Stomach smooth muscle (tissue), 2 donors: ENCODE results near the gene MXRA7.
A peak's percentile ranks its signal among the peaks of the same experiment; 100 is the strongest.
"Not testable (repeated sequence)": the region's sequence is repeated elsewhere in the genome, so short reads cannot be mapped to it uniquely, and the experiment has no call there.

Experiments
- H3K27ac ChIP-seq: one replicate; pipeline ENCODE4 v1.7.0; 2013; ENCODE audit warnings: mild to moderate bottlenecking, low read length, inconsistent platforms
- H3K27me3 ChIP-seq, 2 donors: one replicate each; pipeline ENCODE4 v1.7.0; 2013; ENCODE audit warnings: low read length in 2 of 2; ENCODE audit not compliant: insufficient read depth in 2 of 2, control insufficient read depth in 1 of 2
- H3K36me3 ChIP-seq, 2 donors: one replicate each; pipeline ENCODE4 v1.7.0; 2013; ENCODE audit warnings: low read length in 2 of 2; ENCODE audit not compliant: control insufficient read depth in 2 of 2, insufficient read depth in 2 of 2
- H3K4me1 ChIP-seq: one replicate; pipeline ENCODE4 v1.7.0; 2013; ENCODE audit warnings: low read length; ENCODE audit not compliant: control insufficient read depth, insufficient read depth
- H3K4me3 ChIP-seq, 2 donors: one replicate each; pipeline ENCODE4 v1.7.0; 2013; ENCODE audit warnings: low read length in 2 of 2
- H3K9ac ChIP-seq, 2 donors: one replicate each; pipeline ENCODE4 v1.7.0; 2013; ENCODE audit warnings: low read length in 2 of 2, mild to moderate bottlenecking in 1 of 2
- H3K9me3 ChIP-seq, 2 donors: one replicate each; pipeline ENCODE4 v1.7.0; 2013; ENCODE audit warnings: low read length in 2 of 2; ENCODE audit not compliant: control insufficient read depth in 2 of 2
- donor health status: healthy.
- donor health status: Pancreatic carcinoma.

The MXRA7 gene

DNA sequence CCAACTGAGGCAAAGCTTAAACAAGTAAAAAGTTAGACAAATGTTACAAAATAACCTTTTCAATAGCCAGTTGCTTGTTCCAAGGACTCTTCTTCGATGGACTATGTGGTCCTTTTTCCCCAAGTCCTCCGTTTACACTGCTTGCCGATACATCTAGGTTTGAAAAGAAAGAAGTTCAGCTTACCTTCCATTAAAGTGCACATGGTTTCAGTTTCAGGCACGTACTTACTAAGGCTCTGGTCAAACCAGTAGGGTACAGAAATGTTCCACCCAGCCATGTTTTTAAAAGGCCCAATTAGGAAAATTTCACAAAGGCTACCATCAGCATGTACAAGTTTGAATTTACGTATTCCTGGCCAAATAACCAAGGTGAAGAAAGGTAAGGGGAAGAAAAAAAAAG lies 24.2 kb upstream of the MXRA7 start:
- Histone ChIP-seq H3K4me1 (peaks cover 51% of the 10 kb centered on the region), H3K4me3 (peak overlapping the region; percentile 44 to 97), H3K27me3 (no peaks in the 10 kb centered on the region), H3K9ac (peak overlapping the region in 1 of 2 donors; percentile 90), H3K36me3 (peaks cover 19 to 34% of the 10 kb centered on the region in 2 donors), H3K27ac (no peak overlapping the region), H3K9me3 (no peaks in the 10 kb centered on the region)

- Histone ChIP-seq H3K36me3 (peaks cover 19 to 34% of the 10 kb centered on the region in 2 donors), H3K27ac (no peak overlapping the region), H3K27me3 (no peaks in the 10 kb centered on the region), H3K9me3 (no peaks in the 10 kb centered on the region), H3K9ac (peak overlapping the region in 1 of 2 donors; percentile 90), H3K4me3 (peak overlapping the region; percentile 44 to 97), H3K4me1 (peaks cover 55% of the 10 kb centered on the region)
Observed at GRCh38 chr17:76734080-76734840, 23.5 kb upstream of the MXRA7 start.

DNA sequence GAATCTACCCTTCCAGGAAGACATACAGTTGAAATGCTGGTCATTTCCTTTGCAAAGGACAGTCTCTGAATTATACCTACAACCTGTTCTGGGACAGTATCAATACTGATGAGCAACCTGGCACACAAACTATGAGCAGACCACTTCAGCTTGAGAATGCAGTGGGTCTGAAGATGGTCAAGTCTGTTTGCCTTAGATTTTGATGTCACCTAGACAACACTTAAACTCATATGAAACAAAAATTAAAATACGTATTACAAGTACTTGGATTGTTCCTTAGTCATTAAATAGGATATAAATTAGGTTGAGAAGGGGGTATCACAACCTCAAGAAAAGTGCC lies 22.8 kb upstream of the MXRA7 start:
- peaks cover 19 to 34% of the 10 kb centered on the region in 2 donors for H3K36me3 ChIP-seq
- peaks cover 54% of the 10 kb centered on the region for H3K4me1 ChIP-seq
- H3K27ac ChIP-seq = no peak overlapping the region
- H3K27me3 ChIP-seq = no peaks in the 10 kb centered on the region
- no peak overlapping the region for H3K9ac ChIP-seq
- no peak overlapping the region for H3K4me3 ChIP-seq
- no peaks in the 10 kb centered on the region for H3K9me3 ChIP-seq

- Histone ChIP-seq H3K27ac (no peak overlapping the region), H3K4me1 (peaks cover 55% of the 10 kb centered on the region), H3K9me3 (no peaks in the 10 kb centered on the region), H3K9ac (no peak overlapping the region), H3K4me3 (no peak overlapping the region), H3K36me3 (peaks cover 19 to 34% of the 10 kb centered on the region in 2 donors), H3K27me3 (no peaks in the 10 kb centered on the region)
Observed at GRCh38 chr17:76732734-76733617, 22.2 kb upstream of the MXRA7 start.

DNA sequence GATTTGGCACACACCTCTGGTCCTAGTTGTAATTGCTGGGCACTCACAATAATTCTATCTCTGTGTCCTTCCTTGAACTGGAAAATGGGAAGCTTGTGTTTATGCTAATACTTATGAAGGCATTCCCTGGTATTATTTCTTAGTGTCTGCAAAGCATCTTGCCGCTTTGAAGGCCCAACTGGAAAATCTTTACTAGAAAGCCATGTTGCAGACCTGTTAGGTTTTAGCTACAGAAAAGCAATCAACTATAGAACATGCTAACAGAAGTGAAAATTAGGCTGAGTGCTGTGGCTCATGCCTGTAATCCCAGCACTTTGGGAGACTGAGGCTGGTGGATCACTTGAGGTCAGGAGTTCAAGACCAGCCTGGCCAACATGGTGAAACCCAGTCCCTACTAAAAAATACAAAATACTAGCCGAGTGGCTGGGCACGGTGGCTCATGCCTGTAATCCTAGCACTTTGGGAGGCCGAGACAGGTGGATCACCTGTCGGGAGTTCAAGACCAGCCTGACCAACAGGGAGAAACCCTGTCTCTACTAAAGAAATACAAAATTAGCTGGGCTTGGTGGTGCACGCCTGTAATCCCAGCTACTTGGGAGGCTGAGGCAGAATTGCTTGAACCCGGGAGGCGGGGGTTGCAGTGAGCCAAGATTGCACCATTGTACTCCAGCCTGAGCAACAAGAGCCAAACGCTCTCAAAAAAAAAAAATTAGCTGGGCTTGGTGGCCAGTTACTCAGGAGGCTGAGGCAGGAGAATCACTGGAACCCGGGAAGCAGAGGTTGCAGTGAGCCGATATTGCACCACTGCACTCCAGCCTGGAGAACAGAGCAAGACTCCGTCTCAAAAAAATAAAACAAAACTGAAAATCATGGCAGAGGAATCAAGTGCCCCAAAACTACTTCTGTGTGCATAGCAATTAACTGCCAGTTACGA lies 21.3 kb upstream of the MXRA7 start:
- H3K27me3 ChIP-seq, H3K9me3 ChIP-seq, H3K27ac ChIP-seq, H3K4me3 ChIP-seq, H3K9ac ChIP-seq: not testable (repeated sequence)
- Histone ChIP-seq H3K4me1 (peaks cover 64% of the 10 kb centered on the region), H3K36me3 (peaks cover 19 to 34% of the 10 kb centered on the region in 2 donors)

- H3K36me3 ChIP-seq = peaks cover 13 to 17% of the 10 kb centered on the region in 2 donors
- no peaks in the 10 kb centered on the region for H3K9me3 ChIP-seq
- peak overlapping the region; percentile 90 to 93 for H3K9ac ChIP-seq
- H3K4me1 ChIP-seq = peaks cover 64% of the 10 kb centered on the region
- H3K27me3 ChIP-seq = no peaks in the 10 kb centered on the region
- peak overlapping the region; percentile 90 to 91 for H3K4me3 ChIP-seq
- H3K27ac ChIP-seq = peak overlapping the region; percentile 98
Observed at GRCh38 chr17:76727745-76728456, 17.1 kb upstream of the MXRA7 start.

GRCh38 chr17:76726776-76727718 lies 16.3 kb upstream of the MXRA7 start, which contains the start of gene METTL23:
Gene METTL23 (plus strand): TSS chr17:76726839. CDS start chr17:76729711, 2,872 bp downstream.
- peaks cover 56% of the 10 kb centered on the region for H3K4me1 ChIP-seq
- H3K9me3 ChIP-seq = no peaks in the 10 kb centered on the region
- no peaks in the 10 kb centered on the region for H3K27me3 ChIP-seq
- peak within 1 kb of the TSS; percentile 98 for H3K27ac ChIP-seq
- peak within 1 kb of the TSS; percentile 90 to 91 for H3K4me3 ChIP-seq
- peaks cover 14 to 21% of the 10 kb centered on the region in 2 donors for H3K36me3 ChIP-seq
- H3K9ac ChIP-seq = peak within 1 kb of the TSS; percentile 93 to 95

GRCh38 chr17:76726231-76726775 lies 15.5 kb upstream of the MXRA7 start, which contains the start of gene JMJD6:
Gene JMJD6 (minus strand): TSS chr17:76726606. CDS start chr17:76726475, 131 bp downstream.
- Histone ChIP-seq H3K27ac (peak within 1 kb of the TSS; percentile 98), H3K9me3 (no peaks in the 10 kb centered on the region), H3K4me3 (peak within 1 kb of the TSS; percentile 90 to 91), H3K36me3 (peaks cover 20 to 26% of the 10 kb centered on the region in 2 donors), H3K4me1 (peaks cover 55% of the 10 kb centered on the region), H3K27me3 (no peaks in the 10 kb centered on the region), H3K9ac (peak within 1 kb of the TSS; percentile 93 to 95)
